Loucy (cell line): ENCODE results near the gene KCNQ5.

ENCODE experiments used
- H2AFZ ChIP-seq: fragments of 200-600 bp; sonication (generic); 2 replicates; pipeline ENCODE4 v1.6.0; 2016; ENCODE audit warnings: antibody characterized with exemption, mild to moderate bottlenecking, low read length, moderate library complexity
- H3F3A ChIP-seq: fragments of 200-600 bp; 2 replicates; pipeline ENCODE4 v1.6.0; 2016; ENCODE audit warnings: antibody characterized with exemption, low read depth, mild to moderate bottlenecking
- H3K27me3 ChIP-seq: fragments of 200-600 bp; sonication (generic); 2 replicates; pipeline ENCODE4 v1.6.1; 2014; ENCODE audit warnings: low read length, mild to moderate bottlenecking; ENCODE audit not compliant: insufficient read depth, poor library complexity, severe bottlenecking
- H3K36me3 ChIP-seq: fragments of 200-600 bp; sonication (generic); 2 replicates; pipeline ENCODE4 v1.6.1; 2016; ENCODE audit warnings: low read length; ENCODE audit not compliant: insufficient read depth
- H3K4me1 ChIP-seq: fragments of 200-600 bp; sonication (generic); 2 replicates; pipeline ENCODE4 v1.5.1; 2014; ENCODE audit warnings: low read length, mild to moderate bottlenecking; ENCODE audit not compliant: insufficient read depth, poor library complexity, severe bottlenecking
- H3K4me2 ChIP-seq: fragments of 200-600 bp; sonication (generic); 2 replicates; pipeline ENCODE4 v1.6.0; 2014; ENCODE audit warnings: antibody characterized with exemption, low read length, low read depth, mild to moderate bottlenecking; ENCODE audit not compliant: poor library complexity, severe bottlenecking
- H3K4me3 ChIP-seq: fragments of 200-600 bp; sonication (generic); 2 replicates; pipeline ENCODE4 v1.5.1; 2014; ENCODE audit warnings: low read length, mild to moderate bottlenecking, mixed read lengths; ENCODE audit not compliant: poor library complexity, severe bottlenecking
- H3K79me2 ChIP-seq: fragments of 200-600 bp; sonication (generic); 2 replicates; pipeline ENCODE4 v1.6.1; 2014; ENCODE audit warnings: low read length; ENCODE audit not compliant: insufficient read depth
- H3K9ac ChIP-seq: fragments of 200-600 bp; sonication (generic); 2 replicates; pipeline ENCODE4 v1.6.0; 2014; ENCODE audit warnings: mild to moderate bottlenecking, low read depth, low read length, moderate library complexity; ENCODE audit not compliant: poor library complexity, severe bottlenecking
- H3K9me2 ChIP-seq: fragments of 200-600 bp; sonication (generic); replicated peaks from 2 replicates; pipeline ENCODE4 v1.6.1; 2016; ENCODE audit warnings: low read depth, low read length, mixed read lengths
- H3K9me3 ChIP-seq: fragments of 200-600 bp; sonication (generic); 2 replicates; pipeline ENCODE4 v1.6.1; 2014; ENCODE audit warnings: mild to moderate bottlenecking, antibody characterized with exemption, low read length, low read depth; ENCODE audit not compliant: insufficient read depth
- H4K20me1 ChIP-seq: fragments of 200-600 bp; sonication (generic); 2 replicates; pipeline ENCODE4 v1.6.0; 2014; ENCODE audit warnings: antibody characterized with exemption, low read length, mild to moderate bottlenecking; ENCODE audit not compliant: insufficient read depth, poor library complexity, severe bottlenecking
- CTCF ChIP-seq: fragments of 200-600 bp; sonication (generic); conservative IDR thresholded peaks from 2 replicates; pipeline ENCODE4 v1.5.1; 2014; ENCODE audit warnings: mild to moderate bottlenecking, antibody characterized with exemption, low read length
- EZH2phosphoT487 ChIP-seq: fragments of 200-600 bp; IDR thresholded peaks from 2 replicates; pipeline ENCODE4 v1.6.1; 2018; ENCODE audit warnings: antibody characterized with exemption, mild to moderate bottlenecking, moderate library complexity, borderline replicate concordance

The KCNQ5 gene

GRCh38 chr6:72930556-72931132, 308.8 kb downstream of the KCNQ5 start:
- Histone ChIP-seq H3K36me3 (no peaks in the 10 kb centered on the region), H3K9ac (no peak overlapping the region), H2AFZ (no peak overlapping the region), H3K4me3 (no peak overlapping the region), H3K9me3 (no peaks in the 10 kb centered on the region), H3K79me2 (no peaks in the 10 kb centered on the region), H3K4me2 (no peak overlapping the region), H3K27me3 (no peaks in the 10 kb centered on the region), H3K9me2 (no peaks in the 10 kb centered on the region), H4K20me1 (no peaks in the 10 kb centered on the region), H3K4me1 (no peaks in the 10 kb centered on the region), H3F3A (no peaks in the 10 kb centered on the region)
- no peak for TF ChIP-seq CTCF
- TF ChIP-seq EZH2phosphoT487: no peak

- TF ChIP-seq EZH2phosphoT487 (no peak), CTCF (no peak)
- H2AFZ ChIP-seq: no peak overlapping the region
- H3K4me1 ChIP-seq: no peaks in the 10 kb centered on the region
- no peaks in the 10 kb centered on the region for H3K9me2 ChIP-seq
- H3K4me3 ChIP-seq: no peak overlapping the region
- H4K20me1 ChIP-seq: no peaks in the 10 kb centered on the region
- H3K79me2 ChIP-seq: no peaks in the 10 kb centered on the region
- H3K4me2 ChIP-seq: no peak overlapping the region
- no peaks in the 10 kb centered on the region for H3K36me3 ChIP-seq
- H3F3A ChIP-seq: no peaks in the 10 kb centered on the region
- no peaks in the 10 kb centered on the region for H3K27me3 ChIP-seq
- H3K9ac ChIP-seq: no peak overlapping the region
- H3K9me3 ChIP-seq: no peaks in the 10 kb centered on the region
These were observed 309.5 kb downstream of the KCNQ5 start for GRCh38 chr6:72931325-72931887.

- Histone ChIP-seq H3K9me2 (no peaks in the 10 kb centered on the region), H4K20me1 (no peaks in the 10 kb centered on the region), H3K4me3 (no peak overlapping the region), H2AFZ (no peak overlapping the region), H3K4me1 (no peaks in the 10 kb centered on the region), H3K79me2 (no peaks in the 10 kb centered on the region), H3K4me2 (no peak overlapping the region), H3K9ac (no peak overlapping the region), H3K36me3 (no peaks in the 10 kb centered on the region), H3K27me3 (no peaks in the 10 kb centered on the region), H3F3A (no peaks in the 10 kb centered on the region), H3K9me3 (no peaks in the 10 kb centered on the region)
- no peak for TF ChIP-seq EZH2phosphoT487
- no peak for TF ChIP-seq CTCF
These were observed 311.4 kb downstream of the KCNQ5 start for GRCh38 chr6:72933233-72933632.
